GM21825 (cell line): Measurements from ENCODE around the gene MAGEA2B.
"Not testable (repeated sequence)": the region's sequence is repeated elsewhere in the genome, so short reads cannot be mapped to it uniquely, and the experiment has no call there.

Source experiments
- ATAC-seq: cut with Tn5 transposase; IDR thresholded peaks from one replicate; pipeline ENCODE4 v1.9.1; 2021; ENCODE audit warnings: mild to moderate bottlenecking, moderate library complexity; ENCODE audit not compliant: unreplicated experiment

MAGEA2B gene

DNA sequence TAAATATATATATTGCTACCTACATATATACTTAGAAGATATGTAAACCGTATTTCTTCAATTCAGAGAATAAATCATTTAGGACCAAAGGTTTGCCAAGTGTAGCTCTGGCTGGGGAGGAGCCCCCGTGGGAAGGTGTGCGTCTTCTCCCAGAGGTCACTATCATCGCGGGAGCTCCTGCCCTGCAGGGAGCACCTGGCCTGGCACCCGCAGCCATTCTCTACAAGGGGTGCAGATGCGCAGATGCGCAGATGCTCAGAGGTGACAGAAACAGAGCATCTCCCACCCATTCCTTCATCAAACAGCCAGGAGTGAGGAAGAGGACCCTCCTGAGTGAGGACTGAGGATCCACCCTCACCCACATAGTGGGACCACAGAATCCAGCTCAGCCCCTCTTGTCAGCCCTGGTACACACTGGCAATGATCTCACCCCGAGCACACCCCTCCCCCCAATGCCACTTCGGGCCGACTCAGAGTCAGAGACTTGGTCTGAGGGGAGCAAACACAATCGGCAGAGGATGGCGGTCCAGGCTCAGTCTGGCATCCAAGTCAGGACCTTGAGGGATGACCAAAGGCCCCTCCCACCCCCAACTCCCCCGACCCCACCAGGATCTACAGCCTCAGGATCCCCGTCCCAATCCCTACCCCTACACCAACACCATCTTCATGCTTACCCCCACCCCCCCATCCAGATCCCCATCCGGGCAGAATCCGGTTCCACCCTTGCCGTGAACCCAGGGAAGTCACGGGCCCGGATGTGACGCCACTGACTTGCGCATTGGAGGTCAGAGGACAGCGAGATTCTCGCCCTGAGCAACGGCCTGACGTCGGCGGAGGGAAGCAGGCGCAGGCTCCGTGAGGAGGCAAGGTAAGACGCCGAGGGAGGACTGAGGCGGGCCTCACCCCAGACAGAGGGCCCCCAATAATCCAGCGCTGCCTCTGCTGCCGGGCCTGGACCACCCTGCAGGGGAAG lies at the start of gene MAGEA2B:
TSS of gene MAGEA2B (plus strand) at position 814 of the 973 bp plus-strand sequence. CDS start 2,479 bp downstream, outside the sequence.
- not testable (repeated sequence) for ATAC-seq

GRCh38 chrX:152674135-152674534 lies 40.3 kb upstream of the MAGEA2B start:
- no peak for ATAC-seq

DNA sequence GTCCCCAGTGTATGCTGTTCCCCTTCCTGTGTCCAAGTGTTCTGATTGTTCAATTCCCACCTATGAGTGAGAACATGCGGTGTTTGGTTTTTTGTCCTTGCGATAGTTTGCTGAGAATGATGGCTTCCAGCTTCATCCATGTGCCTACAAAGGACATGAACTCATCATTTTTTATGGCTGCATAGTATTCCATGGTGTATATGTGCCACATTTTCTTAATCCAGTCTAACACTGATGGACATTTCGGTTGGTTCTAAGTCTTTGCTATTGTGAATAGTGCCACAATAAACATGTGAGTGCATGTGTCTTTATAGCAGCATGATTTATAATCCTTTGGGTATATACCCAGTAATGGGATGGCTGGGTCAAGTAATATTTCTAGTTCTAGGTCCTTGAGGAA lies 39.8 kb upstream of the MAGEA2B start:
- ATAC-seq: not testable (repeated sequence)

- peak; percentile 67 for ATAC-seq
Observed at GRCh38 chrX:152681012-152681411, 33.4 kb upstream of the MAGEA2B start.

GRCh38 chrX:152697952-152698931 lies 16.2 kb upstream of the MAGEA2B start, which contains the start of gene MAGEA3:
Gene MAGEA3 (plus strand): TSS chrX:152698794. CDS start chrX:152700833, 2,039 bp downstream.
- not testable (repeated sequence) for ATAC-seq

DNA sequence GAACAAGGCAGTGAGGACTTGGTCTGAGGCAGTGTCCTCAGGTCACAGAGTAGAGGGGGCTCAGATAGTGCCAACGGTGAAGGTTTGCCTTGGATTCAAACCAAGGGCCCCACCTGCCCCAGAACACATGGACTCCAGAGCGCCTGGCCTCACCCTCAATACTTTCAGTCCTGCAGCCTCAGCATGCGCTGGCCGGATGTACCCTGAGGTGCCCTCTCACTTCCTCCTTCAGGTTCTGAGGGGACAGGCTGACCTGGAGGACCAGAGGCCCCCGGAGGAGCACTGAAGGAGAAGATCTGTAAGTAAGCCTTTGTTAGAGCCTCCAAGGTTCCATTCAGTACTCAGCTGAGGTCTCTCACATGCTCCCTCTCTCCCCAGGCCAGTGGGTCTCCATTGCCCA lies 14.0 kb upstream of the MAGEA2B start:
- ATAC-seq: not testable (repeated sequence)

DNA sequence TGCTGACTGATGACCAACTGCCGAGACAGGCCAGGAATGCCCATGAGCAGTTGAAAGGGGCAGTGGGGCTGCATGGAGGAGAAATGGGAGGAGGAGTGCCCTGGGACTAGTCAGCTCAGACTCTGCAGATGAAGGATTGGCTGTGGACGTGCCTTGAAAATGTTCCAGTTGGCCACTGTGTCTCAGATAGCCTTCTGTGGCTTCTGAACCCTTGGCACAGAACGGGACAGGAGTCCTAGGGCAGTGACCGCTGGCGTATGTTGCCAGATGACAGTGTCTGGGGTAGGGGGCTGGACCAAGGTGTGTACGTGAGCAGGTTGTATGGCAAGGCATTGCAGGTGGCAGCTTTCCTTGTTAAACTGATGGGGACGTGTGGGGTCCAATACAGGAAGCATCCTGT lies 7.9 kb upstream of the MAGEA2B start:
- not testable (repeated sequence) for ATAC-seq

- not testable (repeated sequence) for ATAC-seq
Observed at GRCh38 chrX:152709173-152709572, 5.3 kb upstream of the MAGEA2B start, which contains the start of gene CSAG2. Gene CSAG2 (minus strand): TSS chrX:152709273. CDS start chrX:152709112, 161 bp downstream.

- ATAC-seq: not testable (repeated sequence)
Observed at GRCh38 chrX:152713195-152713594, 1.2 kb upstream of the MAGEA2B start.

DNA sequence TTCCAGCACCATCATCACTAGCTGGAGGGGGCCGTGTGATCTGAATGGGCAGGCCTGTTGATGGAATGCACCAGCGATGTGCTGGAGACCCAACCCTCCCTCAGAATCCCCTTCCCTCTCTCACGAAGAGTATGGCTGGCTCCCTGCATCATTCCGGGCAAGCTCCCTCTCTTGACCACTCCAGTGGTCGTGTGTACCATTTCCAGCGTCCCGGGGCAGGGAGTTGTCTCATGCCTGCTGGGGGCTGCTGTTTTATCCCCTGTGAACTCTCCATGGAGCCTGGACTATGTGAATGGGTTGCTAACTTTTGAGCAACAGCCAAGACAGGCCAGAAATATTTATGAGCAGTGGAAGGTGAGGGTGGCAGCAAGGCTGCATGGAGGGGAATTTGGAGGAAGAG lies 11.0 kb downstream of the MAGEA2B start:
- no peak for ATAC-seq

DNA sequence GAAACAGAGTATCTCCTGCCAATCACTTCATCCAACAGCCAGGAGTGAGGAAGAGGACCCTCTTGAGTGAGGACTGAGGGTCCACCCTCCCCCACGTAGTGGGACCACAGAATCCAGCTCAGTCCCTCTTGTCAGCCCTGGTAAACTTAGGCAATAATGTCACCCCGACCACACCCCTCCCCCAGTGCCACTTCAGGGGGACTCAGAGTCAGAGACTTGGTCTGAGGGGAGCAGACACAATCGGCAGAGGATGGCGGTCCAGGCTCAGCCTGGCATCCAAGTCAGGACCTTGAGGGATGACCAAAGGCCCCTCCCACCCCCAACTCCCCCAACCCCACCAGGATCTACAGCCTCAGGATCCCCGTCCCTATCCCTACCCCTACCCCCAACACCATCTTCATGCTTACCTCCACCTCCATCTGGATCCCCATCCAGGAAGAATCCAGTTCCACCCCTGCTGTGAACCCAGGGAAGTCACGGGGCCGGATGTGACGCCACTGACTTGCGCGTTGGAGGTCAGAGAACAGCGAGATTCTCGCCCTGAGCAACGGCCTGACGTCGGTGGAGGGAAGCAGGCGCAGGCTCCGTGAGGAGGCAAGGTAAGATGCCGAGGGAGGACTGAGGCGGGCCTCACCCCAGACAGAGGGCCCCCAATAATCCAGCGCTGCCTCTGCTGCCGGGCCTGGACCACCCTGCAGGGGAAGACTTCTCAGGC lies 19.0 kb downstream of the MAGEA2B start, which contains the start of the genes CSAG1 and MAGEA12:
TSS of gene CSAG1 (minus strand) at position 461 of the 715 bp plus-strand sequence. CDS start 1,261 bp downstream, outside the sequence.
TSS of gene MAGEA12 (plus strand) at position 497 of the 715 bp plus-strand sequence. CDS start 2,405 bp downstream, outside the sequence.
- no peak for ATAC-seq

DNA sequence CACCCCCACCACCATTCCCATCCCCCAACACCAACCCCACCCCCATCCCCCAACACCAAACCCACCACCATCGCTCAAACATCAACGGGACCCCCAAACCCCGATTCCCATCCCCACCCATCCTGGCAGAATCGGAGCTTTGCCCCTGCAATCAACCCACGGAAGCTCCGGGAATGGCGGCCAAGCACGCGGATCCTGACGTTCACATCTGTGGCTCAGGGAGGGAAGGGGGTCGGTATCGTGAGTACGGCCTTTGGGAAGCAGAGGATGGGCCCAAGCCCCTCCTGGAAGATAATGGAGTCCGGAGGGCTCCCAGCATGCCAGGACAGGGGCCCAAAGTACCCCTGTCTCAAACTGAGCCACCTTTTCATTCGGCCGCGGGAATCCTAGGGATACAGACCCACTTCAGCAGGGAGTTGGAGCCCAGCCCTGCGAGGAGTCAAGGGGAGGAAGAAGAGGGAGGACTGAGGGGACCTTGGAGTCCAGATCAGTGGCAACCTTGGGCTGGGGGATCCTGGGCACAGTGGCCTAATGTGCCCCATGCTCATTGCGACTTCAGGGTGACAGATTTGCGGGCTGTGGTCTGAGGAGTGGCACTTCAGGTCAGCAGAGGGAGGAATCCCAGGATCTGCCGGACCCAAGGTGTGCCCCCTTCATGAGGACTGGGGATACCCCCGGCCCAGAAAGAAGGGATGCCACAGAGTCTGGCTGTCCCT lies 19.9 kb downstream of the MAGEA2B start:
- not testable (repeated sequence) for ATAC-seq

DNA sequence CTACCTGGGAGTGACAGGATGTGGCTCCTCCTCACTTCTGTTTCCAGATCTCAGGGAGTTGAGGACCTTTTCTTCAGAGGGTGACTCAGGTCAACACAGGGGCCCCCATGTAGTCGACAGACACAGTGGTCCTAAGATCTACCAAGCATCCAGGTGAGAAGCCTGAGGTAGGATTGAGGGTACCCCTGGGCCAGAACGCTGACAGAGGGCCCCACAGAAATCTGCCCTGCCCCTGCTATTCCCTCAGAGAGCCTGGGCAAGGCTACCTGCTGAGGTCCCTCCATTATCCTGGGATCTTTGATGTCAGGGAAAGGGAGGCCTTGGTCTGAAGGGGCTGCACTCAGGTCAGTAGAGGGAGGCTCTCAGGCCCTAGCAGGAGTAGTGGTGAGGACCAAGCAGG lies 20.7 kb downstream of the MAGEA2B start:
- no peak for ATAC-seq

- ATAC-seq: no peak
Observed at GRCh38 chrX:152735860-152736511, 21.6 kb downstream of the MAGEA2B start.

DNA sequence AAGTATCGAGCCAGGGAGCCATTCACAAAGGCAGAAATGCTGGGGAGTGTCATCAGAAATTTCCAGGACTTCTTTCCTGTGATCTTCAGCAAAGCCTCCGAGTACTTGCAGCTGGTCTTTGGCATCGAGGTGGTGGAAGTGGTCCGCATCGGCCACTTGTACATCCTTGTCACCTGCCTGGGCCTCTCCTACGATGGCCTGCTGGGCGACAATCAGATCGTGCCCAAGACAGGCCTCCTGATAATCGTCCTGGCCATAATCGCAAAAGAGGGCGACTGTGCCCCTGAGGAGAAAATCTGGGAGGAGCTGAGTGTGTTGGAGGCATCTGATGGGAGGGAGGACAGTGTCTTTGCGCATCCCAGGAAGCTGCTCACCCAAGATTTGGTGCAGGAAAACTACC lies 22.1 kb downstream of the MAGEA2B start:
- not testable (repeated sequence) for ATAC-seq

- ATAC-seq: no peak
Observed at GRCh38 chrX:152738560-152738959, 24.1 kb downstream of the MAGEA2B start.

DNA sequence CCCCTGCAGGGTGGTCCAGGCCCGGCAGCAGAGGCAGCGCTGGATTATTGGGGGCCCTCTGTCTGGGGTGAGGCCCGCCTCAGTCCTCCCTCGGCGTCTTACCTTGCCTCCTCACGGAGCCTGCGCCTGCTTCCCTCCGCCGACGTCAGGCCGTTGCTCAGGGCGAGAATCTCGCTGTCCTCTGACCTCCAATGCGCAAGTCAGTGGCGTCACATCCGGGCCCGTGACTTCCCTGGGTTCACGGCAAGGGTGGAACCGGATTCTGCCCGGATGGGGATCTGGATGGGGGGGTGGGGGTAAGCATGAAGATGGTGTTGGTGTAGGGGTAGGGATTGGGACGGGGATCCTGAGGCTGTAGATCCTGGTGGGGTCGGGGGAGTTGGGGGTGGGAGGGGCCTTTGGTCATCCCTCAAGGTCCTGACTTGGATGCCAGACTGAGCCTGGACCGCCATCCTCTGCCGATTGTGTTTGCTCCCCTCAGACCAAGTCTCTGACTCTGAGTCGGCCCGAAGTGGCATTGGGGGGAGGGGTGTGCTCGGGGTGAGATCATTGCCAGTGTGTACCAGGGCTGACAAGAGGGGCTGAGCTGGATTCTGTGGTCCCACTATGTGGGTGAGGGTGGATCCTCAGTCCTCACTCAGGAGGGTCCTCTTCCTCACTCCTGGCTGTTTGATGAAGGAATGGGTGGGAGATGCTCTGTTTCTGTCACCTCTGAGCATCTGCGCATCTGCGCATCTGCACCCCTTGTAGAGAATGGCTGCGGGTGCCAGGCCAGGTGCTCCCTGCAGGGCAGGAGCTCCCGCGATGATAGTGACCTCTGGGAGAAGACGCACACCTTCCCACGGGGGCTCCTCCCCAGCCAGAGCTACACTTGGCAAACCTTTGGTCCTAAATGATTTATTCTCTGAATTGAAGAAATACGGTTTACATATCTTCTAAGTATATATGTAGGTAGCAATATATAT lies 39.5 kb downstream of the MAGEA2B start, which contains the start of gene MAGEA2:
TSS of gene MAGEA2 (minus strand) at position 157 of the 965 bp plus-strand sequence. CDS start 2,479 bp downstream, outside the sequence.
- ATAC-seq: not testable (repeated sequence)
